AG04449 (cell line): Measurements from ENCODE around the gene PSMB3.
A peak's percentile ranks its signal among the peaks of the same experiment; 100 is the strongest.

Source experiments
- CTCF ChIA-PET: fragments of 350-600 bp; formaldehyde crosslinking; extraction: SDS; loops from one replicate; lab custom pipeline; 2021; ENCODE audit warnings: antibody characterized with exemption; lab: Yijun Ruan, JAX
- POLR2A ChIA-PET: fragments of 400-600, 350-600 bp; formaldehyde crosslinking; extraction: SDS; loops from one replicate; lab custom pipeline; 2020; ENCODE audit warnings: antibody characterized with exemption, inconsistent platforms; lab: Yijun Ruan, JAX
- DNase-seq: peaks from one replicate; pipeline ENCODE4 v3.0.0-alpha.2; 2010; ENCODE audit warnings: low read depth, low spot score
- H3K4me3 ChIP-seq: 2 replicates; pipeline ENCODE4 v1.5.1; 2011; ENCODE audit warnings: low read depth, mild to moderate bottlenecking, control low read depth, low read length
- CTCF ChIP-seq: IDR thresholded peaks from one replicate; pipeline ENCODE4 v1.5.1; 2011; ENCODE audit warnings: mild to moderate bottlenecking, moderate library complexity, low read length, control low read depth, inconsistent platforms; ENCODE audit not compliant: insufficient read depth; ENCODE audit errors: missing control alignments

The PSMB3 gene

GRCh38 chr17:38752308-38753070 is at the start of gene PSMB3:
Gene PSMB3, plus strand, starts transcription at chr17:38752741. Its CDS starts 86 bp downstream, at chr17:38752827.
- DNase-seq = peak; percentile 97
- POLR2A ChIA-PET = interaction anchor here (0.7 to 3.7 kb wide), 4 partner anchors 17 to 153 kb away, joined by 3 to 19 read pairs (median 3); partner anchors contain the start of gene LASP1
- no peak for TF ChIP-seq CTCF
- peak within 1 kb of the TSS; percentile 100 for H3K4me3 ChIP-seq
- CTCF ChIA-PET = interaction anchor here (0.9 to 1.2 kb wide), 5 partner anchors 9 to 75 kb away, joined by 3 to 9 read pairs (median 4); no protein-coding TSS in a partner anchor

GRCh38 chr17:38702916-38703741 is 49.4 kb upstream of the PSMB3 start:
- DNase-seq = no peak
- peak overlapping the region; percentile 76 for H3K4me3 ChIP-seq
- TF ChIP-seq CTCF = no peak
- ChIA-PET POLR2A (no interaction called here), CTCF (no interaction called here)

- H3K4me3 ChIP-seq = peak overlapping the region; percentile 76
Measured at GRCh38 chr17:38703742-38704605, 48.6 kb upstream of the PSMB3 start.

GRCh38 chr17:38704606-38705522 is 47.7 kb upstream of the PSMB3 start, which contains the start of gene MLLT6:
Gene MLLT6, plus strand, starts transcription at chr17:38705273. Its CDS starts 360 bp downstream, at chr17:38705633.
- DNase-seq = no peak
- TF ChIP-seq CTCF = no peak
- ChIA-PET POLR2A (no interaction called here), CTCF (interaction anchor here (1.0 to 1.5 kb wide), 3 partner anchors 17 to 30 kb away, joined by 3 to 4 read pairs (median 3); no protein-coding TSS in a partner anchor)
- peak within 1 kb of the TSS; percentile 76 for H3K4me3 ChIP-seq

More at GRCh38 chr17:38703742-38704605, 48.6 kb upstream of the PSMB3 start:
- TF ChIP-seq CTCF = no peak
- ChIA-PET CTCF (interaction anchor here (1.0 to 1.5 kb wide), 3 partner anchors 16 to 31 kb away, joined by 3 to 4 read pairs (median 3); no protein-coding TSS in a partner anchor), POLR2A (no interaction called here)
- DNase-seq = no peak

- no peak for TF ChIP-seq CTCF
- ChIA-PET CTCF (interaction anchor here (1.5 kb wide), 1 partner anchor 18 kb away, joined by 4 read pairs; no protein-coding TSS in a partner anchor), POLR2A (no interaction called here)
- H3K4me3 ChIP-seq = peak overlapping the region; percentile 76
- DNase-seq = no peak
Measured at GRCh38 chr17:38705523-38705802, 47.1 kb upstream of the PSMB3 start.
